GM04504 (cell line): Measurements from ENCODE around the gene IGF1R.
"Not testable (repeated sequence)": the region's sequence is repeated elsewhere in the genome, so short reads cannot be mapped to it uniquely, and the experiment has no call there.

Source experiments
- DNase-seq: peaks from one replicate; pipeline ENCODE4 v3.0.0-alpha.2; 2012; ENCODE audit warnings: low read depth

The IGF1R gene

GRCh38 chr15:98997755-98998154 is 349.4 kb downstream of the IGF1R start:
- DNase-seq, result no peak

GRCh38 chr15:98998279-98998678 is 349.9 kb downstream of the IGF1R start:
- DNase-seq, result no peak

GRCh38 chr15:98999233-98999632 is 350.9 kb downstream of the IGF1R start:
- no peak for DNase-seq

GRCh38 chr15:99002226-99002625 is 353.9 kb downstream of the IGF1R start:
- no peak for DNase-seq

- not testable (repeated sequence) for DNase-seq
Measured at GRCh38 chr15:99003317-99003716, 355.0 kb downstream of the IGF1R start.

- not testable (repeated sequence) for DNase-seq
Measured at GRCh38 chr15:99004998-99005974, 356.9 kb downstream of the IGF1R start.

GRCh38 chr15:99006146-99006545 is 357.8 kb downstream of the IGF1R start:
- DNase-seq, result no peak

- no peak for DNase-seq
Measured at GRCh38 chr15:99006904-99007495, 358.7 kb downstream of the IGF1R start.

- no peak for DNase-seq
Measured at GRCh38 chr15:99009741-99010330, 361.5 kb downstream of the IGF1R start.

- DNase-seq, result no peak
Measured at GRCh38 chr15:99010768-99011167, 362.4 kb downstream of the IGF1R start.
